Subcutaneous adipose tissue (tissue), 4 donors: ENCODE results near the gene SELP. TPM values are rescaled to one million over a fixed set of nuclear protein-coding genes. Genes with fewer than 3 reads are reported as not detected.

Source experiments
- total RNA-seq, 4 donors: library from RNA; depleted of rRNA; stranded (reverse); fragments of >200 nt; gene quantifications; one replicate each; pipeline ENCODE4 v1.1.0, GENCODE V29; 2016
- TF ChIP-seq, protein P1 (sequence below): fragments of 450-650 bp; IDR thresholded peaks from one replicate; pipeline ENCODE4 v1.5.1; 2016; ENCODE audit warnings: low read depth, mild to moderate bottlenecking, control low read depth, antibody characterized with exemption, moderate library complexity

SELP gene
- total RNA-seq: 10 to 100 TPM in 2 of 4 donors, 1 to 10 TPM in 2; 5.1 to 15.0 (median 9.6) TPM

DNA sequence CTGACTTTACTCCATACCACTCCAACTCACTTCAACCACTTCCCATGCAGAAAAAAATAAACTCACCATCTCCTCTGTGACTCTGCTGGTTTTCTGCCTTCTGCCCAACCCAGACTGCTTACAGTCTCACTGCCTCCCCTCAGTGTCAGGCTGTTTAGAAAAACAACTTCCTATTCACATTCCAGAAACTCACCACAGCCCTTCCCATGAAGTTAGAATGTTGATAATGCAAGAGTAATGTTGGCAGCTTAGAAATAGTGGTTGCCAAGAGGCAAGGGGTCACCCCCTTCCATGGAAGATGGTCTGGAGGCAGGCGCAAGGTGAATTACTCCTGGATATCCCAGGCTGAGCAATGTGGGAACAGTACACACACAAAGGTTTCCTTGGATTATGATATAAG lies at the start of gene SELP:
SELP (minus strand) TSS at position 119 of the 400 bp plus-strand sequence; CDS start at position 69, 50 bp downstream.
- TF ChIP-seq, protein P1, sequence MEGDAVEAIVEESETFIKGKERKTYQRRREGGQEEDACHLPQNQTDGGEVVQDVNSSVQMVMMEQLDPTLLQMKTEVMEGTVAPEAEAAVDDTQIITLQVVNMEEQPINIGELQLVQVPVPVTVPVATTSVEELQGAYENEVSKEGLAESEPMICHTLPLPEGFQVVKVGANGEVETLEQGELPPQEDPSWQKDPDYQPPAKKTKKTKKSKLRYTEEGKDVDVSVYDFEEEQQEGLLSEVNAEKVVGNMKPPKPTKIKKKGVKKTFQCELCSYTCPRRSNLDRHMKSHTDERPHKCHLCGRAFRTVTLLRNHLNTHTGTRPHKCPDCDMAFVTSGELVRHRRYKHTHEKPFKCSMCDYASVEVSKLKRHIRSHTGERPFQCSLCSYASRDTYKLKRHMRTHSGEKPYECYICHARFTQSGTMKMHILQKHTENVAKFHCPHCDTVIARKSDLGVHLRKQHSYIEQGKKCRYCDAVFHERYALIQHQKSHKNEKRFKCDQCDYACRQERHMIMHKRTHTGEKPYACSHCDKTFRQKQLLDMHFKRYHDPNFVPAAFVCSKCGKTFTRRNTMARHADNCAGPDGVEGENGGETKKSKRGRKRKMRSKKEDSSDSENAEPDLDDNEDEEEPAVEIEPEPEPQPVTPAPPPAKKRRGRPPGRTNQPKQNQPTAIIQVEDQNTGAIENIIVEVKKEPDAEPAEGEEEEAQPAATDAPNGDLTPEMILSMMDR: no peak

DNA sequence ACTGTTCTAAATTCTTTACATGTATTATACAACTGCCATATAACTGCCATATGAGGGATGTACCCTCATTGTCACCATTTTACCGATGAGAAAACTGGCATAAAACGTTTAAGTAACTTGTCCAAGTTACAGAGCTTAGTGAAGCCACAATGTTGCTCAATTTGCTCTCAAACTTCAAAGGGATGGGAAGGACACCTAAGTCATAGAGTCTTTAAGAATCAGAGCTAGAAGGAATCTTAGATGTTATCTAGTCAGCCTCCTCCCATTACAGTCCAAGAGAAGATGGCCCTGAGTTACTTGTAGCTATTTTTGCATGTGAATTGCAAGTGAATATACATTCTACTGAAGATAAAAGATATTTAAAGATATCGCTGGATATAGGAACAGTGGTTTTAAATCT lies 49.8 kb upstream of the SELP start:
- TF ChIP-seq, protein P1: no peak

DNA sequence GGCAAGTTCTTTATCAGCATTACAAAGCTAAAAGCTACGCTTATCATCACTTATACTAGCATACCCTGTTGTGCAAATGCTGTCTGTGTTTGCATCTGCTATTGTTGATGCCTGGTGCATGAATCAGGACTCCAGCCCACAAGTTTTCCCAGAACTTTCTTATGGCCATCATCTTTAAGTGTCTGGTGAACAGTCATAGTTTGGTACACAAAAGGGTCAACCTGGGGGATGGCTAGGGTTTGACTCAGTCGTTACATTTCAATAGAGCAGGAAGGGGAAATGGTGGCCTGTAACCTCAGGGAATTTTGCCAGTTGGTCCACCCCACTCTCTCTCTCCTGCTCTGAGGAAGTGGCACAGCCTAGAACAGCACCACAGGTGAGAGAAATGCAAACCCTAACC lies 46.1 kb upstream of the SELP start:
- TF ChIP-seq, protein P1: no peak

DNA sequence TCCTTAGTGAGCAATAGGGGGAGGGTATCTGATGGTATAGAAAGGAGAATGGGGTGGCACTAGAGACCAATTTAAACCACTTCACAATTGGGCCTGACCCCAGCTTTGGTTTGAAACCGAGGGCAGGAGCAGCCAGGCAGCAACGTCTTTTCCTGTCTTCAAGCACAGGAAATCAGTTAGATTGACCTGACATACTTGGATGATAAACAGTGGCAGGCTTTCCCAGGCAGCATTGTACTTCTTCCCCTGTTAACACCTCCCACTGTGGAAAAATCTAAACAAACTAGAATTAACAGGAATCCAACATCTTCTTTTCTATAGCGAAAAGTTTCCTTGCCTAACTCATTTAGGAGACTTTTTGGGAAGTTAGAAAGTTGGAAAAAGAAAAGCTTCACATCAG lies 40.9 kb upstream of the SELP start:
- TF ChIP-seq, protein P1: no peak

DNA sequence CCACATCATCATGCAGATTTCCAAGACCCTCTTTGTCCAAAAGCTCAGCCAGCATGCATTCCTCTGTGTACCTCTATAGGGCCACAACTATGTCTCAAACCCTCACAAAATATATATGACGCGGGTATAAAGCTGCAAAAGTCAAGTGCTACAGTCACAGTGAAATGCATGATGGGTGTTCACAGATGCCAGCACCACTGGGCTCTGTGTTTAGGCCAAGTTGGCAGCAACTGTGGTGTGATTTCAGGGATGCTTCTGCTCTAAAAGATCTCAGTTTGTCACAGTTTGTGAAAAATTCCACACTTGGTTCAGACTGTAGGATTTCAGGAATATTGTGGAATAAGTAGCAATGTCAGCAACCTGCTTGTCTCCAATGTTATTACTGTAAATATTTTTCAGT lies 23.9 kb upstream of the SELP start:
- TF ChIP-seq, protein P1: no peak

DNA sequence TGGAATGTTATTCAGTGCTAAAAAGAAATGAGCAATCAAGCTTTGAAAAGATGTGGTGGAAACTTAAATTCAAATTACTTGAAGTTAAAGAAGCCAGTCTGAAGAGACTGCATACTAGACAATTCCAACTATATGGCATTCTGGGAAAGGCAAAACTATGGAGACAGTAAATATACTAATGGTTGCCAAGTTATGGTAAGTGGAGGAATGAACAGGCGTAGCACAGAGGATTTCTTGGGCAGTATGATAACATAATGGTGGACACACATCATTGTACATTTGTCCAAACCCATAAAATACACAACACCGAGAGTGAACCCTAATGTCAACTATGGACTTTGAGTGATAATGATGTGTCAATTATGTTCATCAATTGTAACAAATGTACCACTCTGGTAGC lies 21.1 kb upstream of the SELP start:
- TF ChIP-seq, protein P1: no peak

DNA sequence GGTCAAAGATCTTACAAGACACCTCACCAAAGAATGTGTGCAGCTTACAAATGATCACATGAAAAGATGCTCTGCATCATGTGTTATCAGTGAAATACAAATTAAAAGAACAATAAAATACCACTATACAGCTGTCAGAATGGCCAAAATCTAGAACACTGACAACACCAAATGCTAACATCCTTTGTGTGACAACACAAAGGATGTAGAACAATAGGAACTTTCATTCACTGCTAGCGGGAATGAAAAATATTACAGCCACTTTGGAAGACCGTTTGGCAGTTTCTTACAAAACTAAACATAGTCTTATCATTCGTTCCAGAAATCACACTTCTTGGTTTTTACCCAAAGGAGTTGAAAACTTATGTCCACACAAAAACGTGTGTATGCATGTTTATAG lies 20.6 kb upstream of the SELP start:
- TF ChIP-seq, protein P1: no peak
